Mesothelial cell of epicardium (in vitro differentiated cells): ENCODE results near the gene MRPL53. TPM values are rescaled to one million over a fixed set of nuclear protein-coding genes. Genes with fewer than 3 reads are reported as not detected.

ENCODE experiments used
- DNase-seq, 2 experiments: peaks; one replicate each; pipeline ENCODE4 v3.0.0; 2021; ENCODE audit warnings: low spot score in 2 of 2; ENCODE audit not compliant: unreplicated experiment in 2 of 2
- H3K27ac Mint-ChIP-seq: 2 replicates; pipeline ENCODE4 v1.8.0; 2021; ENCODE audit warnings: mixed read lengths
- H3K27me3 Mint-ChIP-seq: 2 replicates; pipeline ENCODE4 v1.8.0; 2021; ENCODE audit warnings: low read depth, mixed read lengths
- H3K36me3 Mint-ChIP-seq: 2 replicates; pipeline ENCODE4 v1.8.0; 2021; ENCODE audit warnings: mixed read lengths
- H3K4me1 Mint-ChIP-seq: 2 replicates; pipeline ENCODE4 v1.8.0; 2021; ENCODE audit warnings: mixed read lengths
- H3K4me3 Mint-ChIP-seq: 2 replicates; pipeline ENCODE4 v1.8.0; 2021; ENCODE audit warnings: mild to moderate bottlenecking, moderate library complexity, mixed read lengths
- H3K9me3 Mint-ChIP-seq: 2 replicates; pipeline ENCODE4 v1.8.0; 2021; ENCODE audit warnings: mixed read lengths
- total RNA-seq: library from RNA; stranded (reverse); gene quantifications from 3 replicates; pipeline ENCODE4 v1.2.1, GENCODE V29; 2021
- TF ChIP-seq, protein P1 (sequence below): fragments of 200-600 bp; sonication (generic); IDR thresholded peaks from one replicate; pipeline ENCODE4 v1.5.0; 2021; ENCODE audit warnings: antibody characterized with exemption; ENCODE audit not compliant: unreplicated experiment

Gene MRPL53
- total RNA-seq, 1 donor from 2014 or later, result 62.5 TPM

DNA sequence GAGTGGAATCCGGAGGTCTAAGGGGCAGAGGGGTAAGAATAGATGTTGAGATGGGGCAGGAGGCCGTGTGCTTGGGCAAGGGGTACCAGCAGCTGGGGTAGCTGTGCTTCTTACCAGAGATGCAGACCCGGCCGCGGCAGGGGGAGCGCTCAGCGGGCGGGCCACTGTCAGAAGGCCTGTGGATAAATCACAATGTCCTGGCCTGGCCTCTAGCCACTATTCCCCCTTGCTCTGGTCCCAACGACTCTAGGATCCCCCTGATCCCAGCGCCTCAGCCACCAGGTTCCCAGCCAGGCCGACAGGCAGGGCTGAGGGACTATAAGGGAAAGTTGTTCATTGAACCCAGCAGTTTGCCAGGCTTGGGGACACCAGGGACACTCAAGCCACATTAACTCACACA is 42.0 kb downstream of the MRPL53 start:
- no peak for DNase-seq
- Mint-ChIP-seq H3K27ac (no peak overlapping the region), H3K4me1 (no peaks in the 10 kb centered on the region), H3K36me3 (peaks cover 30% of the 10 kb centered on the region), H3K27me3 (no peaks in the 10 kb centered on the region), H3K9me3 (no peaks in the 10 kb centered on the region), H3K4me3 (no peak overlapping the region)
- TF ChIP-seq, protein P1, sequence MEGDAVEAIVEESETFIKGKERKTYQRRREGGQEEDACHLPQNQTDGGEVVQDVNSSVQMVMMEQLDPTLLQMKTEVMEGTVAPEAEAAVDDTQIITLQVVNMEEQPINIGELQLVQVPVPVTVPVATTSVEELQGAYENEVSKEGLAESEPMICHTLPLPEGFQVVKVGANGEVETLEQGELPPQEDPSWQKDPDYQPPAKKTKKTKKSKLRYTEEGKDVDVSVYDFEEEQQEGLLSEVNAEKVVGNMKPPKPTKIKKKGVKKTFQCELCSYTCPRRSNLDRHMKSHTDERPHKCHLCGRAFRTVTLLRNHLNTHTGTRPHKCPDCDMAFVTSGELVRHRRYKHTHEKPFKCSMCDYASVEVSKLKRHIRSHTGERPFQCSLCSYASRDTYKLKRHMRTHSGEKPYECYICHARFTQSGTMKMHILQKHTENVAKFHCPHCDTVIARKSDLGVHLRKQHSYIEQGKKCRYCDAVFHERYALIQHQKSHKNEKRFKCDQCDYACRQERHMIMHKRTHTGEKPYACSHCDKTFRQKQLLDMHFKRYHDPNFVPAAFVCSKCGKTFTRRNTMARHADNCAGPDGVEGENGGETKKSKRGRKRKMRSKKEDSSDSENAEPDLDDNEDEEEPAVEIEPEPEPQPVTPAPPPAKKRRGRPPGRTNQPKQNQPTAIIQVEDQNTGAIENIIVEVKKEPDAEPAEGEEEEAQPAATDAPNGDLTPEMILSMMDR, result no peak

DNA sequence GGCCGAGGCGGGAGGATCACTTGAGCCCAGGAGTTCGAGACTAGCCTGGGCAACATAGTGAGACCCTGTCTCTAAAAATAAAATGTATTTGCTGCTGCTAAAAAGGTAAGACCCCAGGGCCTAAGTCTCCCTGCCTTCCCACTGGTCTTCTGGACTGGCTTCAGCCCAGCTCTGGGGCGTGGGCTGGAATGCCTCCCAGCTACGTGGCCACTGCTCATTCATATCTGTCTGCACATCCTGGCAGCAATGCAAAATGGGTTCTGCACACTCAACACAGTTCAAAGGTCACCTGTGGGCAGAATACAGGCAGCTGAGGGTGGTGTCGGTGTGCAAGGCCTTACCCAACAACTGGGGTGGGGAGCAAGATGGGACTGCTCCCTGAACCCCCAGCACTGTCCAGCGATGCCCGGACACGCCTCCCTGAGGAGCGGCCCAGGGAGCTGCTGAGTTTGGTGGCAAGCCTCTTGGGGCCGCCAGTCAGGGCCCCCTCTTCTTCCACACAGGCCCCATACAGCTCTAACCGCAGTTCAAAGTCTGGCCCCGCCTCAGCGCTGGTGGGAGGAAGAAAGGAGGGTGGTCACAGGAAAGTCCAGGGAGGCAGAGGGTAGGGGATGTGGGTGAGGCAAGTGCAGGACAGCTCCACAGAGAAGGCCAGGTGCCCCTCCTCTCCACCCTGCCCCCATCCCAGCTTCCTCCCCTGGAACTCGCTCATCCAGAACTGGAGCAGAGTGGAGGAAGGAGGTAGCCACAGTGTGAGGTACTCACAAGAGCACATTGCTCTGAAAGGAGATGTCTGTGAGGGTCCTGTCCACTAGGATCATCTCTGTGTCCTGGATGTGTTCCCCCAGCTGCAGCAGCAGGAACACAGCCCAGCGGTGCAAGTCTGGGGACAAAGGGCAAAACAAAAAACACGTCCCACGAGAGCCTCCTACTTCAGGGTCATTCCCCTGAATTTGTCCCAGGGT is 42.7 kb downstream of the MRPL53 start:
- Mint-ChIP-seq H3K9me3 (no peaks in the 10 kb centered on the region), H3K27me3 (no peaks in the 10 kb centered on the region), H3K4me3 (no peak overlapping the region), H3K36me3 (peaks cover 30% of the 10 kb centered on the region), H3K4me1 (no peaks in the 10 kb centered on the region), H3K27ac (no peak overlapping the region)
- TF ChIP-seq, protein P1, result no peak
- no peak for DNase-seq

DNA sequence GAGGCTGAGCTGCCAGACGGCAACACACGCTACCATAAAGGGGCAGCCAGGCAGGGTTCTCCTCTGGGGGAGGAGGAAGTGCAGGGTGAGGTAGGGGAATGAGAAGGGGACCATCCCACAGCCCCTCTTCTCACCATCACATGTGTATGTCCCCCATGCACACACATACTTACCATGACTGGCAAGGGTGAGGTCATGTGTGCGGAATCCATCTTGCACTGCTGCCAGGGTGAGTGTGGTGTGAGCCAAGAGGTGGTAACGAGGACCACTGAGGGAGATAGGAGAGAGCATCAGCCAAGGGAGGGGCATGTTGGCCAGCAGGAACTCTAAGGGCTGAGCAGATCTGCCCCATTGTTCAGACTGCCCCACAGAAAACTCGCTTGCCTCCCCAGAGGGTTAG is 43.8 kb downstream of the MRPL53 start:
- no peak overlapping the region for H3K4me3 Mint-ChIP-seq
- peaks cover 29% of the 10 kb centered on the region for H3K36me3 Mint-ChIP-seq
- TF ChIP-seq, protein P1, result no peak
- no peaks in the 10 kb centered on the region for H3K9me3 Mint-ChIP-seq
- no peak for DNase-seq
- H3K27me3 Mint-ChIP-seq, result no peaks in the 10 kb centered on the region
- H3K27ac Mint-ChIP-seq, result no peak overlapping the region
- no peaks in the 10 kb centered on the region for H3K4me1 Mint-ChIP-seq

DNA sequence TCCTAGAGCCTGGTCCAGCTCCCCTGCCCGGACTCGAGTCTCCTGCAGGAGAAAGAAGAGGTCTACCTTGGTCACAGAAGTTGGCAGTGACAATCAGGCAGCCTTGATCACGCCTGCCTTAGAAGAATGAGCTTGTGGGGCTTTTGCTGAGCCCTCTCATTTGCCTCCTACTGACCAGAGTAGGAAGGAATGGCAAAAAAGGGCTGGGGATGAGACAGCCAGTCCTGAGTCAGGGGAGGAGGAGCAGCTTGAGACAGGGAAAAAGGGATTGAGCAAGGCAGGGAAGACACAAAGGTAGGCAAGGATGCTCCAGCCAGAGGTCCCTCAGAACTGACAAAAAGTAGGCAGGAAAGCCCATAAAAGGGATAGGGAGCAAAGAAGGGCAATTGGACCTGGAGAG is 44.9 kb downstream of the MRPL53 start:
- no peaks in the 10 kb centered on the region for H3K27me3 Mint-ChIP-seq
- H3K9me3 Mint-ChIP-seq, result no peaks in the 10 kb centered on the region
- TF ChIP-seq, protein P1, result no peak
- H3K4me1 Mint-ChIP-seq, result no peaks in the 10 kb centered on the region
- no peak overlapping the region for H3K4me3 Mint-ChIP-seq
- H3K27ac Mint-ChIP-seq, result no peak overlapping the region
- peaks cover 27% of the 10 kb centered on the region for H3K36me3 Mint-ChIP-seq
- no peak for DNase-seq

DNA sequence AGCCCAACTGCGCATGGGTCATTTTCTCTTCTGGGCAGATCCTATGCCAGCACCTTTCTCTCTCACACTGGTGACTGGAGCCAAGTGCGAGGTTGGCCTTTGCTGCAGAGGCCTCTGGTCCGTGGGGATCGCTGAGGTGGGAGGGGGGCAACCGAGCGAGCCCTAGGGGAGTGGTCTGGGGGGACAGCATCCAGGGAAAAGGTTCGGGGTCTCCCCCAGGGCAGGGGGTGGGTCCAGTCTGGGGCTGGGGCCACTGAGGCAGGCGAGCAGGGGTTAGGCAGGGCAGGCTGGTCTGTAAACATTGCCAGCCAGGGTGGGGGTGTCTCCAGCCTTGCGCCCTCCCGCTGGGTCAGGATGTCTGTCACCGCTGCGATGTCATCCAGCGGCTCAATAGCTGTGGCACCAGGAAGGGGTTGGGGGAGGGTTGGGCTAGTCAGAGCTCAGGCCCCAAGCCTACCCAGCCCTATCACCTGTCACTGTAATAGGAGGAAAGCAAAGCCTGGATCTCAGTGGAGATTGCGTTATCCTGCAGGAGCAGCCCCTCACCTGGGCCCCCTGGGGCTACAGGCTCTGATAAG is 46.2 kb downstream of the MRPL53 start:
- Mint-ChIP-seq H3K27ac (no peak overlapping the region), H3K4me1 (peaks cover 3% of the 10 kb centered on the region), H3K9me3 (no peaks in the 10 kb centered on the region), H3K4me3 (no peak overlapping the region), H3K27me3 (no peaks in the 10 kb centered on the region), H3K36me3 (peaks cover 22% of the 10 kb centered on the region)
- TF ChIP-seq, protein P1, result no peak
- DNase-seq, result no peak
